Spleen (tissue), 7 donors: ENCODE data around the gene CHMP4B.

Experiments
- POLR2A ChIP-seq, 3 donors: fragments of 450-650 bp; IDR thresholded peaks; one replicate each; pipeline ENCODE4 v1.5.1; 2017; ENCODE audit warnings: antibody characterized with exemption in 3 of 3, mild to moderate bottlenecking in 1 of 3
- POLR2AphosphoS5 ChIP-seq, 3 donors: sonication (generic); formaldehyde crosslinking; IDR thresholded peaks; one replicate each; pipeline ENCODE4 v1.5.1; 2017; ENCODE audit warnings: antibody characterized with exemption in 3 of 3
- TF ChIP-seq, protein P1 (sequence below), 11 experiments: fragments of 200-600 bp in 7 of 11; fragments of 450-650 bp in 4 of 11; sonication (generic) in 4 of 11; IDR thresholded peaks in 8 of 11; conservative IDR thresholded peaks in 3 of 11; 1 replicate in 7 of 11; 2 replicates in 4 of 11; pipeline versions ENCODE4 v1.4.0 to v1.8.0; 2016 to 2021; ENCODE audit warnings: antibody characterized with exemption in 11 of 11, inconsistent platforms in 4 of 11, mild to moderate bottlenecking in 1 of 11
- donor health status: DM: no; HTN: no; CAD: no; lungs with moderate emphysema.
- donor health status: DM: no; HTN: no; CAD: no.
- donor health status: DM: no; HTN: no; CAD: no.

DNA sequence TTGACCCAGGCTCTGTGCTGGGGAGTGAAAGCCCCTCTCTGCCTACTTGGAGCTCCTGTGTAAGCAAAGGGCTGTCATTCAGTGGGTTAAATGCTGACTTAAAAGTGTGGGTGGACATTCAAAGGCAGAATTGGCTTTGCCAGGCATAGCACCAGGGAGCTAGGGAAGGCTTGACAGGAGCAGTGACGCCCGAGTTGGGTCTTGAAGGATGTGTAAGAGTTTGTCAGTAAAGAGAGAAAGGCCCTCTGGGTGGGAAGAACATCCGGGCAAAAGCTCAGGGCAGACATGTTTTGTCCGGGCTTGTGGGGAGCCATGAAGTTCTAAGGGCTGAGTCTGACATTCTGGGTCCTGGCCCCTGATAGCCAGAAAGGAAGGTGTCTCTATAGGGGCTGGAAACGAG is 27.9 kb upstream of the CHMP4B start:
- TF ChIP-seq, protein P1, sequence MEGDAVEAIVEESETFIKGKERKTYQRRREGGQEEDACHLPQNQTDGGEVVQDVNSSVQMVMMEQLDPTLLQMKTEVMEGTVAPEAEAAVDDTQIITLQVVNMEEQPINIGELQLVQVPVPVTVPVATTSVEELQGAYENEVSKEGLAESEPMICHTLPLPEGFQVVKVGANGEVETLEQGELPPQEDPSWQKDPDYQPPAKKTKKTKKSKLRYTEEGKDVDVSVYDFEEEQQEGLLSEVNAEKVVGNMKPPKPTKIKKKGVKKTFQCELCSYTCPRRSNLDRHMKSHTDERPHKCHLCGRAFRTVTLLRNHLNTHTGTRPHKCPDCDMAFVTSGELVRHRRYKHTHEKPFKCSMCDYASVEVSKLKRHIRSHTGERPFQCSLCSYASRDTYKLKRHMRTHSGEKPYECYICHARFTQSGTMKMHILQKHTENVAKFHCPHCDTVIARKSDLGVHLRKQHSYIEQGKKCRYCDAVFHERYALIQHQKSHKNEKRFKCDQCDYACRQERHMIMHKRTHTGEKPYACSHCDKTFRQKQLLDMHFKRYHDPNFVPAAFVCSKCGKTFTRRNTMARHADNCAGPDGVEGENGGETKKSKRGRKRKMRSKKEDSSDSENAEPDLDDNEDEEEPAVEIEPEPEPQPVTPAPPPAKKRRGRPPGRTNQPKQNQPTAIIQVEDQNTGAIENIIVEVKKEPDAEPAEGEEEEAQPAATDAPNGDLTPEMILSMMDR (IDR thresholded peaks at IDR 0.05 in 8 of 11, conservative IDR thresholded peaks at IDR 0.05 in 3 of 11), result no peak
- TF ChIP-seq POLR2A (IDR thresholded peaks at IDR 0.05) (no peak), POLR2AphosphoS5 (IDR thresholded peaks at IDR 0.05) (no peak)
